ENCODE data around the gene TLR9. TPM values are rescaled to one million over a fixed set of nuclear protein-coding genes. Genes with fewer than 3 reads are reported as not detected.

The TLR9 gene
- total and polyA plus RNA-seq, 4 experiments from 2014 or later: 2.3 to 3.0 TPM; not detected in 2

GRCh38 chr3:52268036-52268435, 42.6 kb upstream of the TLR9 start:
- Mint-ChIP-seq H3K4me3 (peak overlapping the region in 7 of 8 donors; percentile 35 to 77 (median 70)), H3K27ac (peak overlapping the region; percentile 85 to 96 (median 94)), H3K4me1 (peaks cover 60 to 86% (median 75%) of the 10 kb centered on the region in 4 donors), H3K27me3 (no peaks in the 10 kb centered on the region), H3K36me3 (peaks cover 69 to 86% of the 10 kb centered on the region in 2 donors), H3K9me3 (peaks cover 0 to 2% (median 0%) of the 10 kb centered on the region in 8 donors)
- peak overlapping the region; percentile 57 for H3K27ac ChIP-seq (ENCODE audit: low read depth, low read length)
- H3K4me3 ChIP-seq (ENCODE audit: low read length in 2 of 2): peak overlapping the region in 1 of 2 donors; percentile 3
- POLR2A ChIA-PET (ENCODE audit: partially characterized antibody): interaction anchor here (1.0 to 37.2 kb wide), 4 partner anchors 10 to 46 kb away, joined by 3 to 1950 read pairs (median 17); partner anchors contain the start of genes PPM1M, TWF2 and WDR82
- peaks cover 49% of the 10 kb centered on the region for H3K36me3 ChIP-seq (ENCODE audit: insufficient read depth, low read length)
- no peaks in the 10 kb centered on the region for H3K9me3 ChIP-seq (ENCODE audit: control insufficient read depth in 1 of 2, low read length in 2 of 2)
- intact Hi-C loops (cut with micrococcal nuclease): no loop called here
- CTCF ChIA-PET (ENCODE audit: partially characterized antibody): interaction anchor here (1.4 to 32.2 kb wide), 2 partner anchors 9 to 26 kb away, joined by 3 to 684 read pairs; partner anchors contain the start of genes PPM1M and TWF2
- DNase-seq: peak in 2 of 5 donors; percentile 22 to 82
- no peaks in the 10 kb centered on the region for H3K27me3 ChIP-seq (ENCODE audit: insufficient read depth, low read length)
- H3K4me1 ChIP-seq (ENCODE audit: insufficient read depth, low read length): peaks cover 94% of the 10 kb centered on the region

GRCh38 chr3:52265387-52265786, 39.9 kb upstream of the TLR9 start:
- peaks cover 91% of the 10 kb centered on the region for H3K4me1 ChIP-seq (ENCODE audit: insufficient read depth, low read length)

GRCh38 chr3:52262447-52262846, 37.0 kb upstream of the TLR9 start:
- ChIA-PET POLR2A (ENCODE audit: partially characterized antibody) (interaction anchor here (1.0 to 38.1 kb wide), 3 partner anchors 15 to 45 kb away, joined by 3 to 1950 read pairs (median 1950); partner anchors contain the start of genes GLYCTK, PPM1M, TWF2 and WDR82), CTCF (ENCODE audit: partially characterized antibody) (interaction anchor here (0.8 to 32.2 kb wide), 3 partner anchors 10 to 21 kb away, joined by 3 to 684 read pairs (median 15); partner anchors contain the start of genes PPM1M, TWF2 and WDR82)
- no peaks in the 10 kb centered on the region for H3K9me3 ChIP-seq (ENCODE audit: control insufficient read depth in 1 of 2, low read length in 2 of 2)
- H3K27me3 Mint-ChIP-seq: no peaks in the 10 kb centered on the region
- H3K36me3 ChIP-seq (ENCODE audit: insufficient read depth, low read length): peaks cover 86% of the 10 kb centered on the region
- no peak for DNase-seq
- peaks cover 53 to 85% (median 72%) of the 10 kb centered on the region in 4 donors for H3K4me1 Mint-ChIP-seq
- no peaks in the 10 kb centered on the region for H3K27me3 ChIP-seq (ENCODE audit: insufficient read depth, low read length)
- peaks cover 0 to 2% (median 0%) of the 10 kb centered on the region in 8 donors for H3K9me3 Mint-ChIP-seq
- intact Hi-C loops (cut with micrococcal nuclease): loop anchor here (1.0 kb wide), 1 partner anchor 9 kb away; no protein-coding TSS in a partner anchor
- no peak overlapping the region for H3K4me3 ChIP-seq (ENCODE audit: low read length in 2 of 2)
- peak overlapping the region; percentile 15 for H3K27ac ChIP-seq (ENCODE audit: low read depth, low read length)
- H3K36me3 Mint-ChIP-seq: peaks cover 89 to 95% of the 10 kb centered on the region in 2 donors
- peaks cover 91% of the 10 kb centered on the region for H3K4me1 ChIP-seq (ENCODE audit: insufficient read depth, low read length)
- H3K4me3 Mint-ChIP-seq: peak overlapping the region; percentile 12 to 84 (median 55)
- peak overlapping the region; percentile 77 to 97 (median 90) for H3K27ac Mint-ChIP-seq

More at GRCh38 chr3:52265387-52265786, 39.9 kb upstream of the TLR9 start:
- peaks cover 0 to 2% (median 0%) of the 10 kb centered on the region in 8 donors for H3K9me3 Mint-ChIP-seq
- no peak overlapping the region for H3K4me3 Mint-ChIP-seq
- DNase-seq: no peak
- no peaks in the 10 kb centered on the region for H3K27me3 Mint-ChIP-seq
- CTCF ChIA-PET (ENCODE audit: partially characterized antibody): interaction anchor here (32.2 kb wide), 1 partner anchor 24 kb away, joined by 684 read pairs; the partner anchor contains the start of genes PPM1M and TWF2
- no peaks in the 10 kb centered on the region for H3K9me3 ChIP-seq (ENCODE audit: control insufficient read depth in 1 of 2, low read length in 2 of 2)
- POLR2A ChIA-PET (ENCODE audit: partially characterized antibody): interaction anchor here (37.2 to 38.1 kb wide), 2 partner anchors 15 to 18 kb away, joined by 1950 read pairs; partner anchors contain the start of genes GLYCTK, PPM1M, TWF2 and WDR82
- H3K36me3 Mint-ChIP-seq: peaks cover 76 to 90% of the 10 kb centered on the region in 2 donors
- no peak overlapping the region for H3K4me3 ChIP-seq (ENCODE audit: low read length in 2 of 2)
- peak overlapping the region in 5 of 7 donors; percentile 47 to 96 (median 61) for H3K27ac Mint-ChIP-seq
- peak overlapping the region; percentile 25 for H3K27ac ChIP-seq (ENCODE audit: low read depth, low read length)
- intact Hi-C loops (cut with micrococcal nuclease): no loop called here
- no peaks in the 10 kb centered on the region for H3K27me3 ChIP-seq (ENCODE audit: insufficient read depth, low read length)
- H3K36me3 ChIP-seq (ENCODE audit: insufficient read depth, low read length): peaks cover 68% of the 10 kb centered on the region
- H3K4me1 Mint-ChIP-seq: peaks cover 61 to 87% (median 74%) of the 10 kb centered on the region in 4 donors

GRCh38 chr3:52259448-52259847, 34.0 kb upstream of the TLR9 start:
- intact Hi-C loops (cut with micrococcal nuclease): no loop called here
- no peaks in the 10 kb centered on the region for H3K9me3 ChIP-seq (ENCODE audit: control insufficient read depth in 1 of 2, low read length in 2 of 2)
- peaks cover 83% of the 10 kb centered on the region for H3K36me3 ChIP-seq (ENCODE audit: insufficient read depth, low read length)
- peaks cover 57 to 98% (median 83%) of the 10 kb centered on the region in 4 donors for H3K4me1 Mint-ChIP-seq
- DNase-seq: no peak
- peaks cover 0 to 3% (median 0%) of the 10 kb centered on the region in 8 donors for H3K9me3 Mint-ChIP-seq
- no peaks in the 10 kb centered on the region for H3K27me3 ChIP-seq (ENCODE audit: insufficient read depth, low read length)
- ChIA-PET CTCF (ENCODE audit: partially characterized antibody) (interaction anchor here (0.9 to 3.6 kb wide), 10 partner anchors 8 to 39 kb away, joined by 3 to 13 read pairs (median 6); partner anchors contain the start of genes PPM1M and WDR82), POLR2A (ENCODE audit: partially characterized antibody) (interaction anchor here (2.4 to 38.1 kb wide), 5 partner anchors 7 to 21 kb away, joined by 8 to 1950 read pairs (median 20); partner anchors contain the start of genes GLYCTK, PPM1M, TWF2 and WDR82)
- H3K36me3 Mint-ChIP-seq: peaks cover 86 to 96% of the 10 kb centered on the region in 2 donors
- H3K27me3 Mint-ChIP-seq: no peaks in the 10 kb centered on the region
- H3K27ac ChIP-seq (ENCODE audit: low read depth, low read length): peak overlapping the region; percentile 45
- H3K4me3 ChIP-seq (ENCODE audit: low read length in 2 of 2): no peak overlapping the region
- H3K4me1 ChIP-seq (ENCODE audit: insufficient read depth, low read length): peaks cover 97% of the 10 kb centered on the region
- H3K4me3 Mint-ChIP-seq: no peak overlapping the region
- peak overlapping the region in 4 of 7 donors; percentile 68 to 97 (median 88) for H3K27ac Mint-ChIP-seq

- Histone ChIP-seq H3K27ac (ENCODE audit: low read depth, low read length) (peak overlapping the region; percentile 45), H3K36me3 (ENCODE audit: insufficient read depth, low read length) (peaks cover 80% of the 10 kb centered on the region), H3K9me3 (ENCODE audit: control insufficient read depth in 1 of 2, low read length in 2 of 2) (no peaks in the 10 kb centered on the region), H3K4me3 (ENCODE audit: low read length in 2 of 2) (no peak overlapping the region), H3K27me3 (ENCODE audit: insufficient read depth, low read length) (no peaks in the 10 kb centered on the region), H3K4me1 (ENCODE audit: insufficient read depth, low read length) (peaks cover 97% of the 10 kb centered on the region)
- H3K27ac Mint-ChIP-seq: peak overlapping the region; percentile 49 to 97 (median 83)
- H3K36me3 Mint-ChIP-seq: peaks cover 85 to 96% of the 10 kb centered on the region in 2 donors
- DNase-seq: no peak
- peaks cover 0 to 2% (median 0%) of the 10 kb centered on the region in 8 donors for H3K9me3 Mint-ChIP-seq
- ChIA-PET CTCF (ENCODE audit: partially characterized antibody) (interaction anchor here (0.9 to 3.6 kb wide), 8 partner anchors 12 to 80 kb away, joined by 3 to 13 read pairs (median 4); partner anchors contain the start of gene PPM1M), POLR2A (ENCODE audit: partially characterized antibody) (interaction anchor here (2.9 to 38.1 kb wide), 4 partner anchors 10 to 22 kb away, joined by 15 to 1950 read pairs (median 23); partner anchors contain the start of genes GLYCTK, PPM1M, TWF2 and WDR82)
- no peaks in the 10 kb centered on the region for H3K27me3 Mint-ChIP-seq
- intact Hi-C loops (cut with micrococcal nuclease): no loop called here
- H3K4me1 Mint-ChIP-seq: peaks cover 57 to 98% (median 83%) of the 10 kb centered on the region in 4 donors
- H3K4me3 Mint-ChIP-seq: no peak overlapping the region
These were observed 33.6 kb upstream of the TLR9 start for GRCh38 chr3:52259035-52259434.

- ChIA-PET POLR2A (ENCODE audit: partially characterized antibody) (interaction anchor here (1.1 to 38.1 kb wide), 5 partner anchors 10 to 36 kb away, joined by 3 to 1950 read pairs (median 20); partner anchors contain the start of genes GLYCTK, PPM1M, TWF2 and WDR82), CTCF (ENCODE audit: partially characterized antibody) (interaction anchor here (1.1 to 3.6 kb wide), 4 partner anchors 14 to 81 kb away, joined by 3 to 13 read pairs (median 4); no protein-coding TSS in a partner anchor)
These were observed 32.5 kb upstream of the TLR9 start for GRCh38 chr3:52257911-52258310.

More at GRCh38 chr3:52257911-52258310, 32.5 kb upstream of the TLR9 start:
- peak overlapping the region; percentile 64 to 97 (median 86) for H3K27ac Mint-ChIP-seq
- H3K4me3 ChIP-seq (ENCODE audit: low read length in 2 of 2): no peak overlapping the region
- no peaks in the 10 kb centered on the region for H3K27me3 Mint-ChIP-seq
- peaks cover 0 to 2% (median 0%) of the 10 kb centered on the region in 8 donors for H3K9me3 Mint-ChIP-seq
- peaks cover 96% of the 10 kb centered on the region for H3K4me1 ChIP-seq (ENCODE audit: insufficient read depth, low read length)
- H3K36me3 ChIP-seq (ENCODE audit: insufficient read depth, low read length): peaks cover 71% of the 10 kb centered on the region
- no peaks in the 10 kb centered on the region for H3K9me3 ChIP-seq (ENCODE audit: control insufficient read depth in 1 of 2, low read length in 2 of 2)
- H3K36me3 Mint-ChIP-seq: peaks cover 81 to 96% of the 10 kb centered on the region in 2 donors
- H3K4me1 Mint-ChIP-seq: peaks cover 57 to 98% (median 85%) of the 10 kb centered on the region in 4 donors
- peak overlapping the region; percentile 45 for H3K27ac ChIP-seq (ENCODE audit: low read depth, low read length)
- H3K4me3 Mint-ChIP-seq: peak overlapping the region in 1 of 8 donors; percentile 6
- no peaks in the 10 kb centered on the region for H3K27me3 ChIP-seq (ENCODE audit: insufficient read depth, low read length)
- intact Hi-C loops (cut with micrococcal nuclease): no loop called here
- DNase-seq: no peak

Measured in CD4-positive, alpha-beta memory T cell (primary cell).